ENCODE data around the gene ADAMTS12. TPM values are rescaled to one million over a fixed set of nuclear protein-coding genes. Genes with fewer than 3 reads are reported as not detected.

The ADAMTS12 gene
- total and polyA plus RNA-seq, 2 donors (not counting 1 experiment from before 2014, with no cell fraction given) = 10.7 to 44.8 TPM

- no peaks in the 10 kb centered on the region for H4K20me1 ChIP-seq (ENCODE audit: control insufficient read depth, extremely low read depth, insufficient read depth, low read length)
- H3K9me3 ChIP-seq (ENCODE audit: control insufficient read depth, insufficient read depth, low read depth, low read length) = no peaks in the 10 kb centered on the region
- H3K4me2 ChIP-seq (ENCODE audit: extremely low read depth, insufficient read depth, low read length) = no peak overlapping the region
- no peaks in the 10 kb centered on the region for H3K27me3 ChIP-seq (ENCODE audit: control insufficient read depth, insufficient read depth, low read length)
- peak in 1 of 2 donors; percentile 78 for DNase-seq (ENCODE audit: low read depth in 2 of 2)
- no peak overlapping the region for H3K27ac ChIP-seq (ENCODE audit: insufficient read depth, low read length)
- peaks cover 4% of the 10 kb centered on the region for H3K4me1 ChIP-seq (ENCODE audit: control insufficient read depth, extremely low read depth, insufficient read depth, low read length)
- TF ChIP-seq EZH2 (IDR thresholded peaks at IDR 0.05; ENCODE audit: low read length, missing control alignments) = no peak
- TF ChIP-seq, protein P1, sequence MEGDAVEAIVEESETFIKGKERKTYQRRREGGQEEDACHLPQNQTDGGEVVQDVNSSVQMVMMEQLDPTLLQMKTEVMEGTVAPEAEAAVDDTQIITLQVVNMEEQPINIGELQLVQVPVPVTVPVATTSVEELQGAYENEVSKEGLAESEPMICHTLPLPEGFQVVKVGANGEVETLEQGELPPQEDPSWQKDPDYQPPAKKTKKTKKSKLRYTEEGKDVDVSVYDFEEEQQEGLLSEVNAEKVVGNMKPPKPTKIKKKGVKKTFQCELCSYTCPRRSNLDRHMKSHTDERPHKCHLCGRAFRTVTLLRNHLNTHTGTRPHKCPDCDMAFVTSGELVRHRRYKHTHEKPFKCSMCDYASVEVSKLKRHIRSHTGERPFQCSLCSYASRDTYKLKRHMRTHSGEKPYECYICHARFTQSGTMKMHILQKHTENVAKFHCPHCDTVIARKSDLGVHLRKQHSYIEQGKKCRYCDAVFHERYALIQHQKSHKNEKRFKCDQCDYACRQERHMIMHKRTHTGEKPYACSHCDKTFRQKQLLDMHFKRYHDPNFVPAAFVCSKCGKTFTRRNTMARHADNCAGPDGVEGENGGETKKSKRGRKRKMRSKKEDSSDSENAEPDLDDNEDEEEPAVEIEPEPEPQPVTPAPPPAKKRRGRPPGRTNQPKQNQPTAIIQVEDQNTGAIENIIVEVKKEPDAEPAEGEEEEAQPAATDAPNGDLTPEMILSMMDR (conservative IDR thresholded peaks at IDR 0.05 in 1 of 2, IDR thresholded peaks at IDR 0.05 in 1 of 2; ENCODE audit: low read depth in 1 of 2, low read length in 2 of 2) = no peak
- no peak overlapping the region for H2AFZ ChIP-seq (ENCODE audit: low read length)
- H3K4me3 ChIP-seq (replicated peaks in 1 of 4; ENCODE audit: control extremely low read depth in 1 of 4, insufficient read depth in 1 of 4, low read depth in 3 of 4, low read length in 4 of 4) = no peak overlapping the region
- H3K9ac ChIP-seq (ENCODE audit: insufficient read depth, low read length) = no peak overlapping the region
- peaks cover 2% of the 10 kb centered on the region for H3K79me2 ChIP-seq (ENCODE audit: control insufficient read depth, insufficient read depth, low read length)
- no peaks in the 10 kb centered on the region for H3K36me3 ChIP-seq (ENCODE audit: control insufficient read depth, insufficient read depth, low read length)
These were observed 117.4 kb downstream of the ADAMTS12 start for GRCh38 chr5:33774341-33774740.

GRCh38 chr5:33772380-33772897 lies 119.4 kb downstream of the ADAMTS12 start:
- Histone ChIP-seq H3K4me3 (replicated peaks in 1 of 4; ENCODE audit: control extremely low read depth in 1 of 4, insufficient read depth in 1 of 4, low read depth in 3 of 4, low read length in 4 of 4) (no peak overlapping the region), H3K4me2 (ENCODE audit: extremely low read depth, insufficient read depth, low read length) (peak overlapping the region; percentile 36), H3K4me1 (ENCODE audit: control insufficient read depth, extremely low read depth, insufficient read depth, low read length) (peaks cover 4% of the 10 kb centered on the region), H3K9ac (ENCODE audit: insufficient read depth, low read length) (no peak overlapping the region), H3K36me3 (ENCODE audit: control insufficient read depth, insufficient read depth, low read length) (no peaks in the 10 kb centered on the region), H3K9me3 (ENCODE audit: control insufficient read depth, insufficient read depth, low read depth, low read length) (no peaks in the 10 kb centered on the region), H2AFZ (ENCODE audit: low read length) (no peak overlapping the region), H3K27ac (ENCODE audit: insufficient read depth, low read length) (no peak overlapping the region), H3K27me3 (ENCODE audit: control insufficient read depth, insufficient read depth, low read length) (no peaks in the 10 kb centered on the region), H4K20me1 (ENCODE audit: control insufficient read depth, extremely low read depth, insufficient read depth, low read length) (no peaks in the 10 kb centered on the region), H3K79me2 (ENCODE audit: control insufficient read depth, insufficient read depth, low read length) (peaks cover 2% of the 10 kb centered on the region)
- DNase-seq (ENCODE audit: low read depth in 2 of 2) = peak; percentile 74 to 80
- TF ChIP-seq EZH2 (IDR thresholded peaks at IDR 0.05; ENCODE audit: low read length, missing control alignments) = no peak
- TF ChIP-seq, protein P1 (conservative IDR thresholded peaks at IDR 0.05 in 1 of 2, IDR thresholded peaks at IDR 0.05 in 1 of 2; ENCODE audit: low read depth in 1 of 2, low read length in 2 of 2) = no peak

DNA sequence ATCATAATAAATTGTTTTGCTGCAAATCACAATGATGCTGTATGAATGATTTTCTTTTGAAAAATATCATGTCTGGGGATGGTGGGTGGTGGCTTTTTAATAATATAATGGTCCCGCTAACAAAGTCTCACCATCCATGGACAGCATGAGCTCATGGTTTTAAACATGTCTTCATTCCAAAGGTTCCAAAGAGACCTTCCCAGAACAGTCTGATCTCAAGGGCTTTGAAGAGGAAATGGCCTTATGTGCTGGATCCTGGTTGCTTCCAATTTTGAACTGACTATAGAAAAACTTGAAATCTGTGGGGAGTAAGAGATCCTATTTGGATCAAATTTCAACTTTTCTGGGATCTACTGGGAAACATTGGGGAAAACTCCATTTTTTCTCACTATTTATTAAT lies 121.8 kb downstream of the ADAMTS12 start:
- no peaks in the 10 kb centered on the region for H3K9me3 ChIP-seq (ENCODE audit: control insufficient read depth, insufficient read depth, low read depth, low read length)
- H3K4me1 ChIP-seq (ENCODE audit: control insufficient read depth, extremely low read depth, insufficient read depth, low read length) = peaks cover 4% of the 10 kb centered on the region
- no peaks in the 10 kb centered on the region for H4K20me1 ChIP-seq (ENCODE audit: control insufficient read depth, extremely low read depth, insufficient read depth, low read length)
- H3K27ac ChIP-seq (ENCODE audit: insufficient read depth, low read length) = no peak overlapping the region
- H3K4me3 ChIP-seq (replicated peaks in 1 of 4; ENCODE audit: control extremely low read depth in 1 of 4, insufficient read depth in 1 of 4, low read depth in 3 of 4, low read length in 4 of 4) = no peak overlapping the region
- H2AFZ ChIP-seq (ENCODE audit: low read length) = no peak overlapping the region
- no peak overlapping the region for H3K4me2 ChIP-seq (ENCODE audit: extremely low read depth, insufficient read depth, low read length)
- no peaks in the 10 kb centered on the region for H3K36me3 ChIP-seq (ENCODE audit: control insufficient read depth, insufficient read depth, low read length)
- H3K9ac ChIP-seq (ENCODE audit: insufficient read depth, low read length) = no peak overlapping the region
- DNase-seq (ENCODE audit: low read depth in 2 of 2) = no peak
- TF ChIP-seq, protein P1 (conservative IDR thresholded peaks at IDR 0.05 in 1 of 2, IDR thresholded peaks at IDR 0.05 in 1 of 2; ENCODE audit: low read depth in 1 of 2, low read length in 2 of 2) = no peak
- TF ChIP-seq EZH2 (IDR thresholded peaks at IDR 0.05; ENCODE audit: low read length, missing control alignments) = no peak
- no peaks in the 10 kb centered on the region for H3K27me3 ChIP-seq (ENCODE audit: control insufficient read depth, insufficient read depth, low read length)
- peaks cover 2% of the 10 kb centered on the region for H3K79me2 ChIP-seq (ENCODE audit: control insufficient read depth, insufficient read depth, low read length)
